ENCODE data around the gene NLGN4Y.
"Not testable (repeated sequence)": the region's sequence is repeated elsewhere in the genome, so short reads cannot be mapped to it uniquely, and the experiment has no call there.

Gene NLGN4Y

DNA sequence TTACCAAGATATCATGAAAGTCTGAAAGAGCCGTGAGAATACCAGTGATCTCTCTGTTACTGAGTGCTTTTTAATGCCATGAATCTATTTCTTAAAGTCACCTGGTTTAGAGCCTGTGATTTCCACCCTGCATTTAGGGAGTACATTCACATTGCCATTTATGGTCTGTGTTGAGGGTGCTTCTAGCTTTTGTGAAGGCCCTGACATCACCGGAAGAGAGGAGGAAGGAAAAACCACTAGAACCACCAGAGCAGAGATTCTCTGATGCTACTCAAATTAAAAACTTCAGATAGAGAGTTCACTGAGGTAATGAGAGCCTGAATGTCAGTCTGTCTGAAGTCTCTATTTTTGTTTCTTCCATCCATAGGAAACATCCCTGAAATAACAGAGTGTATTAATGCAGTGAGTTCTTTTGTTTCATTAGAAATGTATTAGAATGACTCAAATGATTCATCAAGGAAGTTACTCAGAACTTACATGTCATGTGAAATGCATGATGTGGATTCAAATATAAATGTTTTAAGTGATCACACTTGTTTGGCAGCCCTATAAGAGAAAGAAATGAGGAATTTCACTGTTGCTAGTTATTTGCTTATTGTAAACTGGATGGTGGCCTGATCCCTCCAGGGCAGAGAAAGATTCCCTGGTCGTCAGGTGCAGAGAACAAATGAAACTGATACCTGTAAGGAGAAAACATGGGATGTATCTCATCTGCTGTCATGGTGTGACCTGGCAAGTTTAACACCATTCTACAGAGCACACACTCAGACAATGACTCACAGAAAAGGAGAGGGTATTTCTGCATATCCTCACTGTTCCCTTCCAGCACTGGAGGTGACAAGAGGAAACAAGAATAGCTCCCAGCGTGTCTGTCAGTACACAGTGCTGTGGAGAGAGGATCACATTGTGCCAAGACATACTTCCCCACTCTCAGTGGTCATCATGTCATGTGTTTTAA, 310.1 kb downstream of the NLGN4Y start:
- DNase-seq (ENCODE audit: low spot score): peak; percentile 14

DNA sequence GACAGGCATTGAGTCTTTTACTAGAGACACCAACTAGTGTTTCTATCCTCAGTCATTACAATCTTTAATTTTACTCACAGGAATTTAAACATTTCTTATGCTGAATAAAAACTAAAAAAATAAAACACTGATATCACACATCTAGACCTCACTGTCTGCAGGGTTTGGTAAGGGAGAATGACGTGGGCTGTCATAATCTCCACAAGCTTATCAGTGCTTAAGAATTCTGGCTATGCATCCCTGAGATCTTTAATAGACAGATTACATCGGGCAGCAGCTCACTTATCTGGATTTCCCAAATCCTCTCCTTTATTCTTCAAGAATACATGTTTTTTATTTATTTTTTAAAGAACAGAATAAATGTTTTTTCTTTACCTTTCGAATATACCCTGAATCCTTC, 313.1 kb downstream of the NLGN4Y start:
- DNase-seq (ENCODE audit: low spot score): no peak

DNA sequence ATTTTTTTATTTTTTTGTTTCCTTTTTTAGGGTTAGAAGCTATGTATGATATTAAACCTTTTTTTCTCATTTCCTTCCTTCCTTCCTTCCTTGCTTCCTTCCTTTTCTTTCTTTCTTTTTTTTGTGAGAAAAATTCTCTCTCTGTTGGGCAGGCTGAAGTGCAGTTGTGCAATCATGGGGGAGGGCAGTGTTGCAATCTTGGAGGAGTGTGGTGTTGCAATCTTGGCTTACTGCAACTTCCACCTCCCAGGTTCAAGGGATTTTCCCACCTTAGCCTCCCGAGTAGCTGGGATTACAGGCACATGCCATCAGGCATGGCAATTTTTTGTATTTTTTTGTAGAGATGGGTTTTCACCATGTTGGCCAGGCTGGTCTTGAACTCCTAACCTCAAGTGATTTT, 326.4 kb downstream of the NLGN4Y start:
- no peak for DNase-seq (ENCODE audit: low spot score)

DNA sequence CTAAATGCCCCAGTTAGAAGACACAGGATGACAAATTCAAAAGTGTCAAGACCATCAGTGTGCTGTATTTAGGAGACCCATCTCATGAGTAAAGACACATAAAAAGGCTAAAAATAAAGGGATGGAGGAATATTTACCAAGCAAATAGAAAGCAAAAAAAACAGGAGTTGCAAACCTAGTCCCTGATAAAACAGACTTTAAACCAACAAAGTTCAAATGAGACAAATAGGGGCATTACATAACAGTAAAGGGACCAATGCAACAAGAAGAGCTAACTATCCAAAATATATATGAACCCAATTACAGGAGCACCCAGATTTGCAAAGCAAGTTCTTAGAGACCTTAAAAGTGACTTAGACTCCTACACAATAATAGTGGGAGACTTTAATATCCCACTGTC, 336.1 kb downstream of the NLGN4Y start:
- DNase-seq (ENCODE audit: low spot score): no peak

DNA sequence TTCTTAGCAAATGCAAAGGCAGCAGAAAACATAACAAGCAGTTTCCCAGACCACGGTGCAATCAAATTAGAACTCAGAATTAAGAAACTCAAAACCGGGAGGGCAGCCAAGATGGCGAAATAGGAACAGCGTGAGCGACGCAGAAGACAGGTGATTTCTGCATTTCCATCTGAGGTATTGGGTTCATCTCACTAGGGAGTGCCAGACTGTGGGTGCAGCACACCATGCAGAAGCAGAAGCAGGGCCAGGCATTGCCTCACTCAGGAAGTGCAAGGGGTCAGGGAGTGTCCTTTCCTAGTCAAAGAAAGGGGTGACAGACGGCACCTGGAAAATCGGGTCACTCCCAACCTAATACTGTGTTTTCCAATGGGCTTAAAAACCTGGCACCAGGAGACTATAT, 336.7 kb downstream of the NLGN4Y start:
- DNase-seq (ENCODE audit: low spot score): not testable (repeated sequence)

DNA sequence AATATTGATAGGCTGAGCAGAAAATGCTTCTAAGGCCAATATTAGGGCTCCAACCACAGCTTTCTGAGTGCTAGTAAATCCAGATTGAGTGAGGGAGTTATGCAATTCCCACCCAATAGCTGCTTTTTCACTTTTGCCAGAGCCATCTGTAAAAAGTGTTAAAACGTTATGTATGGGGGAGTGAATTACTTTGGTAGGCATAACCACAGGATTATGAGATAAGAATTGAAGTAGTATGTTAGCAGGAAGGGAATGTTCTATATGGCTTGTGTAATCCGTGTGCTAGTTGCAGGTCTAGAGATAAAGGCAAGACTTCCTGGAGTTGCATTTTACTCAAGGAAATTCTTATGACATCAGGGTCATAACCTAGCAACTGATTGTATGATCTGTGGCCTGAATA, 347.6 kb downstream of the NLGN4Y start:
- DNase-seq (ENCODE audit: low spot score): no peak

Measured in cerebellar cortex (tissue), 1 donor.